Ovary (tissue), 9 donors: ENCODE measurements around the gene MCU. TPM values are rescaled to one million over a fixed set of nuclear protein-coding genes. Genes with fewer than 3 reads are reported as not detected.

Experiments
- DNase-seq, 5 donors: peaks; one replicate each; pipeline ENCODE4 v3.0.0-alpha.2; 2019 to 2020
- H3K27ac ChIP-seq, 2 donors: fragments of 200-600 bp; one replicate each; pipeline versions ENCODE4 v1.5.1 to v1.8.0; 2019 to 2022
- H3K27me3 ChIP-seq: fragments of 200-600 bp; one replicate; pipeline ENCODE4 v1.8.0; 2022
- H3K36me3 ChIP-seq: fragments of 200-600 bp; sonication (generic); one replicate; pipeline ENCODE4 v1.5.1; 2019
- H3K4me1 ChIP-seq: one replicate; pipeline ENCODE4 v1.8.1; 2013; ENCODE audit warnings: mild to moderate bottlenecking, moderate library complexity; ENCODE audit not compliant: insufficient read depth
- H3K4me3 ChIP-seq: fragments of 200-600 bp; sonication (generic); one replicate; pipeline ENCODE4 v1.5.1; 2017
- H3K9me3 ChIP-seq, 2 donors: fragments of 200-600 bp in 1 of 2; sonication (generic) in 1 of 2; one replicate each; pipeline versions ENCODE4 v1.5.1 to v1.8.1; 2013 to 2019; ENCODE audit warnings: mild to moderate bottlenecking in 1 of 2, moderate library complexity in 1 of 2
- CTCF ChIP-seq, 3 donors: fragments of 450-650 bp in 2 of 3; fragments of 200-600 bp in 1 of 3; IDR thresholded peaks; one replicate each; pipeline versions ENCODE4 v1.5.1 to v1.8.0; 2016 to 2022; ENCODE audit warnings: antibody characterized with exemption in 3 of 3, mild to moderate bottlenecking in 1 of 3
- EP300 ChIP-seq: sonication (generic); formaldehyde crosslinking; IDR thresholded peaks from one replicate; pipeline ENCODE4 v1.6.1; 2017; ENCODE audit warnings: antibody characterized with exemption
- POLR2A ChIP-seq: fragments of 450-650 bp; IDR thresholded peaks from one replicate; pipeline ENCODE4 v1.6.1; 2017; ENCODE audit warnings: antibody characterized with exemption, mild to moderate bottlenecking, moderate library complexity
- WGBS, 3 donors: extraction: QIAGEN DNeasy Blood & Tissue Kit in 1 of 3; methylation state at CpG; one replicate each; pipeline versions ENCODE4 v1.1.5 to v1.1.7; 2013 to 2017; 5-methylcytosine and 5-hydroxymethylcytosine counted together
- intact Hi-C, 4 donors: fragments of 100-400 bp; cut with DNase I; formaldehyde crosslinking; loops; one replicate each; pipeline versions ENCODE4 v1.11.0 to v1.15.1; 2022 to 2023
- polyA plus RNA-seq, 2 donors: library from polyadenylated mRNA; stranded (reverse); fragments of 200-250 nt in 1 of 2; fragments of 350-450 nt in 1 of 2; fragmentation: Illumina TruSeq in 1 of 2; extraction: RNeasy Lipid Tissue Mini Kit (QIAGEN cat#74804) in 1 of 2; gene quantifications; one replicate each; pipeline ENCODE4 v1.2.3, GENCODE V29; 2013 to 2014
- total RNA-seq, 7 donors: library from RNA; depleted of rRNA in 2 of 7; stranded (reverse); fragments of >200 nt in 2 of 7; fragmentation: NEBNext Ultra II Directional in 3 of 7; extraction: Animal tissue kit (Norgen Biotek cat#: 25700) in 3 of 7; gene quantifications; one replicate each; pipeline versions ENCODE4 v1.1.0 to v1.2.4, GENCODE V29; 2016 to 2023
- donor health status: DM: no; HTN: no; CAD: no; lungs with moderate emphysema.
- donor health status: DM: no; HTN: no; CAD: no.
- donor health status: Bipolar disorder and iron deficiency.
- donor health status: DM: yes; HTN: yes; CAD: no.
- donor health status: DM: no; HTN: no; CAD: no.
- donor health status: DM: yes; HTN: yes; CAD: no.

The MCU gene
- total and polyA plus RNA-seq, 9 donors = 10.3 to 27.1 (median 12.8) TPM

GRCh38 chr10:72790216-72790990 is 98.5 kb downstream of the MCU start:
- Histone ChIP-seq H3K9me3 (no peaks in the 10 kb centered on the region), H3K27ac (no peak overlapping the region), H3K36me3 (no peaks in the 10 kb centered on the region), H3K4me3 (no peak overlapping the region), H3K4me1 (no peaks in the 10 kb centered on the region), H3K27me3 (no peaks in the 10 kb centered on the region)
- TF ChIP-seq POLR2A = no peak
- no peak for TF ChIP-seq EP300
- no peak for TF ChIP-seq CTCF (IDR thresholded peaks at IDR 0.05)
- intact Hi-C loops = no loop called here
- WGBS, 3 donors = 64 to 75% (median 72%) methylated on average over 3 of the region's 3 CpGs
- no peak for DNase-seq

DNA sequence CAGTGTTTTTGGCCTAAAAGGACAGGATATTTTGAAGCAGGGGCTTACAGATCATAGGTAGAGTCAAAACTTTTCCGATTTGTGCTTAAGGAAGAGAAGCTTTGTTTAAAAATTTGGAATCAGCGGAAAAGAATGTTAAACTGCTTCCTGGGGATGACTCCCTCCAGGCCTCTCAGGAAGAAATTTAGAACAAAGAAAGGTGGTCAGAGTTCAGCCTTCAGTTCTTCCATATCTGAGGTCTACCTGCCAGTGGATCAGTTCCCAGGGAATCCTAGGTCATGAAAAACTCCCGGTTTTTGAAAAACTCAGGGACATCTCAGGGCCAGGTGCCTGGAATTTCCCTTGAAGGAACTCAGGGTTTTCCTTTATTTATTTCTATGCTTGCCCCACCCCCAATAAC is 100.3 kb downstream of the MCU start:
- intact Hi-C loops = no loop called here
- Histone ChIP-seq H3K27me3 (no peaks in the 10 kb centered on the region), H3K4me1 (no peaks in the 10 kb centered on the region), H3K9me3 (no peaks in the 10 kb centered on the region), H3K4me3 (no peak overlapping the region), H3K36me3 (no peaks in the 10 kb centered on the region), H3K27ac (no peak overlapping the region)
- TF ChIP-seq POLR2A (no peak), EP300 (no peak), CTCF (IDR thresholded peaks at IDR 0.05) (no peak)
- no peak for DNase-seq
- 58 to 67% (median 64%) methylated on average over 3 of the region's 3 CpGs for WGBS, 3 donors

DNA sequence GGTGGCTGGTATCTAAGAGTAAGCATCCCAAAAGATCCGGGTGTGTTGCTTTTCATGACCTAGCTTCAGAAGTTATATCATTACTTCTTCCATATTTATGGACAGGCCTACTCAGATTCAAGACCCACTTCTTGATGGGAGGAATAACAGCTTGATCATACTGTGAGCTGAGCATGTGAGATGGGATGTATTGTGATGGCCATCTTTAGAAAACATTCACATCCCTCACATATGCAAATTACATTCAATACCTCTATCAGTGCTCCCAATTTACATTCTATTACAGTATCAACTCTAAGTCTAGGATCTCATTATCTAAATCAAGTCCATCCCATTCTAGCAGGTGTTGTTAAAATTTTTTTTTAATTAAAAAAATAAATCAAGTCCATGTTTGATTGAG is 101.8 kb downstream of the MCU start:
- H3K4me1 ChIP-seq = no peaks in the 10 kb centered on the region
- intact Hi-C loops = no loop called here
- WGBS, 3 donors = 95 to 100% (median 96%) methylated on average over 1 of the region's 1 CpG
- H3K27me3 ChIP-seq = no peaks in the 10 kb centered on the region
- H3K27ac ChIP-seq = no peak overlapping the region
- no peaks in the 10 kb centered on the region for H3K36me3 ChIP-seq
- H3K4me3 ChIP-seq = no peak overlapping the region
- TF ChIP-seq CTCF (IDR thresholded peaks at IDR 0.05) (no peak), EP300 (no peak), POLR2A (no peak)
- DNase-seq = no peak
- H3K9me3 ChIP-seq = no peaks in the 10 kb centered on the region

DNA sequence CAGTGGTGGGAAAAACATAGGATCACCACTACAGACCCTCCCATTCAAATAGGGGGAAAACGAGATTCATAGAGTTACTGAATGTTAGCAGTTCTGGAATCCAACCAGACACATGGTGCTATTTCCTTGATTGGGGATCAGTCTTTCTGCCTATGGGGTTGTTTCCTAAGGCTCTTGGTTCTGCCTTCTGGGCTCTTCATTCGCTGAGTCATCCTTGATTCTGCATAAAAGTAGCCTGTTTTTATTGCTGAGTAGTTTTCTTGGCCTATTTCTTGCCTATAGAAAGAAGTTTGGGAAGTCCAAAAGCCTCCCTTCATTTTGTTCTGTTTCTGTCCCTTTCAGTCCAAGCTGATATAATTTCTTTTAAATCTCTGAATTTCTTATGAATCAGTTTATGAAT is 102.3 kb downstream of the MCU start:
- 85 to 91% (median 90%) methylated on average over 2 of the region's 2 CpGs for WGBS, 3 donors
- H3K4me1 ChIP-seq = no peaks in the 10 kb centered on the region
- TF ChIP-seq CTCF (IDR thresholded peaks at IDR 0.05) = no peak
- no peak for TF ChIP-seq POLR2A
- no peak for TF ChIP-seq EP300
- H3K27me3 ChIP-seq = no peaks in the 10 kb centered on the region
- no peaks in the 10 kb centered on the region for H3K36me3 ChIP-seq
- no peaks in the 10 kb centered on the region for H3K9me3 ChIP-seq
- no peak for DNase-seq
- intact Hi-C loops = no loop called here
- no peak overlapping the region for H3K4me3 ChIP-seq
- no peak overlapping the region for H3K27ac ChIP-seq
